ENCODE data around the gene CREB5. TPM values are rescaled to one million over a fixed set of nuclear protein-coding genes. Genes with fewer than 3 reads are reported as not detected.

Gene CREB5
- total and polyA plus RNA-seq, 2 experiments from 2014 or later, result 2.4 to 4.4 TPM

- Histone ChIP-seq H3K79me2 (replicated peaks; ENCODE audit: insufficient read depth) (no peaks in the 10 kb centered on the region), H3F3A (replicated peaks; ENCODE audit: low read depth) (no peaks in the 10 kb centered on the region), H3K4me2 (no peak overlapping the region), H4K20me1 (replicated peaks; ENCODE audit: insufficient read depth) (no peaks in the 10 kb centered on the region), H3K27ac (ENCODE audit: low read depth) (no peak overlapping the region), H3K36me3 (ENCODE audit: insufficient read depth) (no peaks in the 10 kb centered on the region), H3K4me1 (ENCODE audit: insufficient read depth) (peaks cover 14% of the 10 kb centered on the region), H2AFZ (no peak overlapping the region), H3K4me3 (no peak overlapping the region), H3K27me3 (ENCODE audit: insufficient read depth) (no peaks in the 10 kb centered on the region), H3K9me2 (ENCODE audit: insufficient read depth) (0 out of 2 replicates have a peak, but pooled peaks cover 7% of the 10 kb centered on the region)
- Mint-ChIP-seq H3K4me1 (peaks cover 17% of the 10 kb centered on the region), H3K9me3 (no peaks in the 10 kb centered on the region), H3K36me3 (ENCODE audit: low read depth) (no peaks in the 10 kb centered on the region), H3K27me3 (ENCODE audit: insufficient read depth, low read depth, poor library complexity) (peaks cover 6% of the 10 kb centered on the region), H3K27ac (no peak overlapping the region), H3K4me3 (no peak overlapping the region)
- ATAC-seq, result peak; percentile 77
- DNase-seq (ENCODE audit: low spot score), result no peak
- TF ChIP-seq POLR2AphosphoS5 (IDR thresholded peaks at IDR 0.05; ENCODE audit: low read depth), result no peak
- TF ChIP-seq REST (IDR thresholded peaks at IDR 0.05; ENCODE audit: unreplicated experiment), result no peak
- TF ChIP-seq, protein P1, sequence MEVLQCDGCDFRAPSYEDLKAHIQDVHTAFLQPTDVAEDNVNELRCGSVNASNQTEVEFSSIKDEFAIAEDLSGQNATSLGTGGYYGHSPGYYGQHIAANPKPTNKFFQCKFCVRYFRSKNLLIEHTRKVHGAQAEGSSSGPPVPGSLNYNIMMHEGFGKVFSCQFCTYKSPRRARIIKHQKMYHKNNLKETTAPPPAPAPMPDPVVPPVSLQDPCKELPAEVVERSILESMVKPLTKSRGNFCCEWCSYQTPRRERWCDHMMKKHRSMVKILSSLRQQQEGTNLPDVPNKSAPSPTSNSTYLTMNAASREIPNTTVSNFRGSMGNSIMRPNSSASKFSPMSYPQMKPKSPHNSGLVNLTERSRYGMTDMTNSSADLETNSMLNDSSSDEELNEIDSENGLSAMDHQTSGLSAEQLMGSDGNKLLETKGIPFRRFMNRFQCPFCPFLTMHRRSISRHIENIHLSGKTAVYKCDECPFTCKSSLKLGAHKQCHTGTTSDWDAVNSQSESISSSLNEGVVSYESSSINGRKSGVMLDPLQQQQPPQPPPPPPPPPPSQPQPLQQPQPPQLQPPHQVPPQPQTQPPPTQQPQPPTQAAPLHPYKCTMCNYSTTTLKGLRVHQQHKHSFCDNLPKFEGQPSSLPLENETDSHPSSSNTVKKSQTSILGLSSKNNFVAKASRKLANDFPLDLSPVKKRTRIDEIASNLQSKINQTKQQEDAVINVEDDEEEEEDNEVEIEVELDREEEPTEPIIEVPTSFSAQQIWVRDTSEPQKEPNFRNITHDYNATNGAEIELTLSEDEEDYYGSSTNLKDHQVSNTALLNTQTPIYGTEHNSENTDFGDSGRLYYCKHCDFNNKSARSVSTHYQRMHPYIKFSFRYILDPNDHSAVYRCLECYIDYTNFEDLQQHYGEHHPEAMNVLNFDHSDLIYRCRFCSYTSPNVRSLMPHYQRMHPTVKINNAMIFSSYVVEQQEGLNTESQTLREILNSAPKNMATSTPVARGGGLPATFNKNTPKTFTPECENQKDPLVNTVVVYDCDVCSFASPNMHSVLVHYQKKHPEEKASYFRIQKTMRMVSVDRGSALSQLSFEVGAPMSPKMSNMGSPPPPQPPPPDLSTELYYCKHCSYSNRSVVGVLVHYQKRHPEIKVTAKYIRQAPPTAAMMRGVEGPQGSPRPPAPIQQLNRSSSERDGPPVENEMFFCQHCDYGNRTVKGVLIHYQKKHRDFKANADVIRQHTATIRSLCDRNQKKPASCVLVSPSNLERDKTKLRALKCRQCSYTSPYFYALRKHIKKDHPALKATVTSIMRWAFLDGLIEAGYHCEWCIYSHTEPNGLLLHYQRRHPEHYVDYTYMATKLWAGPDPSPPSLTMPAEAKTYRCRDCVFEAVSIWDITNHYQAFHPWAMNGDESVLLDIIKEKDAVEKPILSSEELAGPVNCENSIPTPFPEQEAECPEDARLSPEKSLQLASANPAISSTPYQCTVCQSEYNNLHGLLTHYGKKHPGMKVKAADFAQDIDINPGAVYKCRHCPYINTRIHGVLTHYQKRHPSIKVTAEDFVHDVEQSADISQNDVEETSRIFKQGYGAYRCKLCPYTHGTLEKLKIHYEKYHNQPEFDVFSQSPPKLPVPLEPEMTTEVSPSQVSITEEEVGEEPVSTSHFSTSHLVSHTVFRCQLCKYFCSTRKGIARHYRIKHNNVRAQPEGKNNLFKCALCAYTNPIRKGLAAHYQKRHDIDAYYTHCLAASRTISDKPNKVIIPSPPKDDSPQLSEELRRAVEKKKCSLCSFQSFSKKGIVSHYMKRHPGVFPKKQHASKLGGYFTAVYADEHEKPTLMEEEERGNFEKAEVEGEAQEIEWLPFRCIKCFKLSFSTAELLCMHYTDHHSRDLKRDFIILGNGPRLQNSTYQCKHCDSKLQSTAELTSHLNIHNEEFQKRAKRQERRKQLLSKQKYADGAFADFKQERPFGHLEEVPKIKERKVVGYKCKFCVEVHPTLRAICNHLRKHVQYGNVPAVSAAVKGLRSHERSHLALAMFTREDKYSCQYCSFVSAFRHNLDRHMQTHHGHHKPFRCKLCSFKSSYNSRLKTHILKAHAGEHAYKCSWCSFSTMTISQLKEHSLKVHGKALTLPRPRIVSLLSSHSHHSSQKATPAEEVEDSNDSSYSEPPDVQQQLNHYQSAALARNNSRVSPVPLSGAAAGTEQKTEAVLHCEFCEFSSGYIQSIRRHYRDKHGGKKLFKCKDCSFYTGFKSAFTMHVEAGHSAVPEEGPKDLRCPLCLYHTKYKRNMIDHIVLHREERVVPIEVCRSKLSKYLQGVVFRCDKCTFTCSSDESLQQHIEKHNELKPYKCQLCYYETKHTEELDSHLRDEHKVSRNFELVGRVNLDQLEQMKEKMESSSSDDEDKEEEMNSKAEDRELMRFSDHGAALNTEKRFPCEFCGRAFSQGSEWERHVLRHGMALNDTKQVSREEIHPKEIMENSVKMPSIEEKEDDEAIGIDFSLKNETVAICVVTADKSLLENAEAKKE (CRISPR knock-in tag; IDR thresholded peaks at IDR 0.05), result 0 out of 2 replicates have a peak, but pooled peaks have one; percentile 40
Measured at GRCh38 chr7:28871077-28871476, 458.8 kb downstream of the CREB5 start.
